HG03442 (cell line): ENCODE data around the gene IFNW1.
"Not testable (repeated sequence)": the region's sequence is repeated elsewhere in the genome, so short reads cannot be mapped to it uniquely, and the experiment has no call there.

Source experiments
- ATAC-seq: cut with Tn5 transposase; IDR thresholded peaks from one replicate; pipeline ENCODE4 v1.9.1; 2021; ENCODE audit warnings: mild to moderate bottlenecking, moderate library complexity; ENCODE audit not compliant: unreplicated experiment

The IFNW1 gene

DNA sequence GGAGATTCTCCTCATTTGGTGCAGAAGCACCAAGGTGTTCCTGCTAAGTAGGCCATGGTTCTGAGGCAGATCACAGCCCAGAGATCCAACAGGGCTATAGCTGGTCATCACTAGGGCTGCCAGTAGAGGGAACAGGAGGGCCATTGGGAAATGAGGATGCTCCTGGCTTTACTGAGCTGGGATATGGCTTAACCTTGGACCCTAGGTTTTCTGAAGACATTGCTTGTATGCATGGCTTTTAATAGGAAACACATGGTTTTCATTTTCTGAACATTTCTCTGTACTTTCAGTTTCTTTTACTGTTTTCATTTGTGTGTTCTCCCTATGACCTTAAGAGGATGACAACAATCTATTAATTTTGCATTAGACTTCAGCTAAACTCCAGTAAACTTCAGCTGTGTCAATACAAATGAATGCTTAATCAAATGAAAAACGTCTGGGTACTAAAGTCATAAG is at the start of gene IFNW1:
TSS of gene IFNW1 (minus strand) at position 406 of the 456 bp plus-strand sequence. CDS start at position 144, 262 bp downstream.
- peak; percentile 62 for ATAC-seq

DNA sequence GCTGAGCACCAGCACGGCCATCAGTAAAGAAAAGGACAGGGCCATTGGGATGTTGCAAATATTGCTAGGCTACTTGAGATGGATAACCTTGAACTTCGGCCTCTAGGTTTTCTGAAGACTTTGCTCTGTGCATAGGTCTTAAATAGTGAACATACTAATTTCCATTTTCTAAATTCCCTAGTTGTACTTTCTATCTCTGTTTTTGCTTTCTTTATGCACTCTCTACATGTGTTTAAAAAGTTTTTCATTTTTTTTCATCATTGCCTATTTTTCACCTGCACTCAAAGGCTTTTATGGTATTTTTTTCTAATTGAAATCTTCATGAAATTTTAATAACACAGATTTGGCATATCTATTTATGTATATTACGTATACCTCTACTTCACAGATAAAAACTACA is 45.9 kb upstream of the IFNW1 start, which contains the start of gene IFNA4:
TSS of gene IFNA4 (minus strand) at position 101 of the 400 bp plus-strand sequence. CDS start at position 45, 56 bp downstream.
- ATAC-seq = not testable (repeated sequence)

GRCh38 chr9:21182810-21183736 is 41.4 kb upstream of the IFNW1 start:
- ATAC-seq = peak; percentile 96

DNA sequence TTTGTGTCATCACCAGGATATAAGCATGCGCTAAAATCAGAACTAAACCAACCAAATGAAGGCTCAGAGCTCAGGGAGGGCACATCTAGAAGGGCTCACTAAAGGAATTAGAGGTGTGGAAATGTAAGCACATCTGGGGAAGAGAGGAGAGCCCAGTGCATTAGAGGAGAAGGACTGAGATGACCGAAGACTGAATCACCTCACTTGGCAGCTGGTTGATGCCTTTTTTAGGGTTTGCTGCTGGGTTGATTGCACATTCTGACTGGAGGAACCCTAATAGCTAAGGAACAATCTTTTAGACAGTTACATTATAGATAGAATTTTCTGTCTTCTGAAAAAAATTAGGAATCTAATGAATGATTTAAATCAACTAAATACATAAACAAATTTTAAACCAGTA is 33.0 kb upstream of the IFNW1 start:
- no peak for ATAC-seq

GRCh38 chr9:21172156-21172555 is 30.5 kb upstream of the IFNW1 start:
- ATAC-seq = no peak

DNA sequence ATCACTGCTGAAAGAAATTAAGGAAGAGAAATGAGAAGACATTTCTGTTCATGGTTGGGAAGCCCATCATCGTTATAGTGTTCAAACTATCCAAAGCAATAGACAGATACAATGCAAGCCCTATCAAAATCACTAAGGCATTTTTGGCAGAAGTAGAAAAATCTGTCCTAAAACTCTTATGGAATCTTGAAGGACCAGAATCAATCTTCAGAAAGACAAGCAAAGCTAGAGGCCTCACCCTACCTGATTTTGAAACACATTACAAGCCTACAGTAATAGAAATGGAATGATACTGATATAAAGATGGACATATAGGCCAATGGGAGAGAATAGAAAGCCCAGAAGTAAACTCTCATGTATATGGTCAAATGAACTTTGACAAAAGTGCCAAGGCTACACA is 29.7 kb upstream of the IFNW1 start:
- no peak for ATAC-seq

- ATAC-seq = not testable (repeated sequence)
Measured at GRCh38 chr9:21166560-21166959, 24.9 kb upstream of the IFNW1 start, which contains the start of gene IFNA21. TSS of gene IFNA21 (minus strand) at chr9:21166660. CDS start at chr9:21166612, 48 bp downstream.

GRCh38 chr9:21165516-21165915 is 23.9 kb upstream of the IFNW1 start:
- ATAC-seq = no peak

- ATAC-seq = peak; percentile 92
Measured at GRCh38 chr9:21160178-21160577, 18.5 kb upstream of the IFNW1 start.

- no peak for ATAC-seq
Measured at GRCh38 chr9:21155501-21155900, 13.9 kb upstream of the IFNW1 start.

DNA sequence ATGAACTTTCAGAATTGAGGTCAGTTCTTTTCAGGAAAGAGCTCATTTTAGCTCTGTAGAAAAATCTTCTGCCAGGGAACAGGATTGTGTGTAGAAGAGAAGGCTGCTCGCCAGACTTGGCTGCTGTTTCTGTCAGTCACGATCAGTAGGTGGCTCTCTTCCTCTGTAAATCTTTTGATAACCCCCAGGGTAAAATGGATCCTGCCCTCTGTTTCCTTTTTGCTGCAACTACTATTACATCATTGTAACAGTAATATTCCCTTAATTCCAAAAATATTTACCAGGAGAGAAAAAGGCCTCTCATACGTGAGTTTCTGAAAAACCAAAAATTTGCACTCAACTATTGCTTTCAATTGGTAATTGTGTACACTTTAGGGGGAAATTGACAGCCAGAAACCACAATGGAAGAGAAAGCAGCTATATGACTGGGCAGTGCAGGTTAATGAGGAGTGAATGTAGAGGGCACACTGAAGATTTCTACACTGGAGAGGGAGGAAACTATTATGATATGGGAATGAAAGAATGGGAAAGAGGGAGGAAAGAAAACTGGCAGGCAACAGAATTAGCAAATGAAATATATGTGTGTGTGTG is 12.5 kb upstream of the IFNW1 start:
- ATAC-seq = peak; percentile 85

DNA sequence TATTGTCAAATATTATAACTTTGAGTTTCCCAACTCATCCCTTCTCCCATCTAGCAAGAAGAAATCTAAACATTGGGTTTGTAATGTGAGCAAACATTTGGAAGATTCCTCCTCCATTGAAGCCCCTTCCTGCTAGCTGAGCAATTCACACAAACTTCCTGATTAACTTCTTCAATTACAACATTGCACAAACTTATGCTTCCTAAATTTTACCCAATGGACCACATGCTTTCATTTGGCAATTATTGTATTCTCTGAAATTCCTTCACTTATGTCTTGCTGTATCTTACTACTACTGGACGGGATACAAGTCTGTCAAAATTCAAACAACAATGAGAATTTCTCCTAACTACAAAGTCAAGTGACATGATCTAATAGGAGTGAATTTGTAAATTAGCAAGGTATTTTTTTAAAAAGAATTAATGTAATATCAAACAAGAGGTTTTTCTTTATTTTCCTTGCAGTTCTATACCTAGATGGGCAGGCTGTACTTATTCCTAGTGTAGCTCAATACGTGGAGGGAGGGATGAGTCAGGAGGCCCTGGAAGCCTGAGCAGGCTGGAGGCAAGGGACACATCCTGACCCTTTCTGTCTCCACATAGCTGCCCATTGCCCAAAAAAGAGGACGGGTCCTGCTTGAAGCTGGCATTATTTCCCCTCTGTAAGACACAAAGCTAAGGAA is 11.8 kb upstream of the IFNW1 start:
- peak; percentile 25 for ATAC-seq

- peak; percentile 57 for ATAC-seq
Measured at GRCh38 chr9:21144603-21145002, 3.0 kb upstream of the IFNW1 start.

DNA sequence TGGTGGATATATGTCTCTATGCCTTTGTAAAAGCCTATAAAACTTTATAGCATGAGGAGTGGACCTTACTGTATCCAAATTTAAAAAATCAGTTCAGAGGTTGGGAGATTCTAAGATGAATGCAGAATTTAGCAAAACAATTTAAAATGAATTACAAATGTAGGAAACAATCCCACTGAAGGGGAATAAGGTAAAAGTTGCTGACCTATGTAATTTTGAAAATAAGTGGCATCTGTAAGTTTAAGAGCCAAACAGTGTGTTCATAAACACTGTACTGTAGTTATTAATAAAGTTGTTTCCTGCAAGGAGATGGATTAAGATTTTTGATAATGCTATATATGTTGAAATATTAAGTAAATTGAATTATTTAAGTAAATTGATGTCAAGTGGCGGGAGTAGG is 4.6 kb downstream of the IFNW1 start:
- no peak for ATAC-seq

DNA sequence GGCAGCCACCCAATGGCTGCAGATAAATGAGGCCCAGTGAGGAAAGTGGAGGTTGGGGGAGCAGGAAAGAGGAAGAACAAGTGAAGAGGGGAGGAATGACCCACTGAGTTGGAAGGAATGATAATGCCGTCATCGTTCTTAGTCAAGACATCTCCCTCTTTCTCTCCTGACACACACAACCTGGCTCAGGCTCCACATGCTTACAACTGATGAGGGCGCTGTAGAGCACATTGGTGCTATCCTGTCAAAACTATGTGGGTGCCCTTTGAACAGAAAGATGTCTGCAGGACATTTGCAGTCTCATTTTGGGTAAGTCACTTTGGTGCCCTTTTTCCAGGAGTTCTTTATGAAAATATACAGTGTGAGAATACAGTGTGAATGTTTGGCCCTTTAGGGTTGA is 5.9 kb downstream of the IFNW1 start:
- no peak for ATAC-seq

DNA sequence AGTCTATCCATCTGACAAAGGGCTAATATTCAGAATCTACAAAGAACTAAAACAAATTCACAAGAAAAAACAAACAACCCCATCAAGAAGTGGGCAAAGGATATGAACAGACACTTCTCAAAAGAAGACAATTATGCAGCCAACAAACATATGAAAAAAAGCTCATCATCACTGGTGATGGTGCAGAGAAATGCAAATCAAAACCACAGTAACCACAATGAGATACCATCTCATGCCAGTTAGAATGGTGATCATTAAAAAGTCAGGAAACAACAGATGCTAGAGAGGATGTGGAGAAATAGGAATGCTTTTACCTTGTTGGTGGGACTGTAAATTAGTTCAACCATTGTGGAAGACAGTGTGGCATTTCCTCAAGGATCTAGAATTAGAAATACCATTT is 13.4 kb downstream of the IFNW1 start:
- not testable (repeated sequence) for ATAC-seq

- ATAC-seq = peak; percentile 89
Measured at GRCh38 chr9:21121595-21122251, 19.9 kb downstream of the IFNW1 start.

DNA sequence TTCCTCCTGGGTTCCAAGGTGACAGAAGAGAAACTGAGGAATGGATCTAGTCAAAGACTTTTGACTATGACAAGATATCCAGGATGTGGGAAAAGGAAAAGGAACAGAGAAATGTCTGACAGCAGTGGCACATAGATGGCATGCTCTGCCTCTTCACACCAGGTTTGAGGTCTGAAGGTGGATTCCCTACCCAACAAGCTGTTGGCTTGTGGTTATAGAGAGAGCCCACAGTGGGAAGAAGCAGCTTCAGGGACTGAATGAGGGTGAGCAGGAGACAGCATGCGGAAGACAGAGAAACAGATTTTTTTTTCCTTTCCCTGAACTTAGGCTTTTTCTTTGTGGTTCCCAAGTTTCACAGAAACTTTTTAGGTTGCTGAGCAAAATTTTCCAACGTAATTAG is 20.6 kb downstream of the IFNW1 start:
- no peak for ATAC-seq

- ATAC-seq = no peak
Measured at GRCh38 chr9:21119093-21119770, 22.4 kb downstream of the IFNW1 start.

DNA sequence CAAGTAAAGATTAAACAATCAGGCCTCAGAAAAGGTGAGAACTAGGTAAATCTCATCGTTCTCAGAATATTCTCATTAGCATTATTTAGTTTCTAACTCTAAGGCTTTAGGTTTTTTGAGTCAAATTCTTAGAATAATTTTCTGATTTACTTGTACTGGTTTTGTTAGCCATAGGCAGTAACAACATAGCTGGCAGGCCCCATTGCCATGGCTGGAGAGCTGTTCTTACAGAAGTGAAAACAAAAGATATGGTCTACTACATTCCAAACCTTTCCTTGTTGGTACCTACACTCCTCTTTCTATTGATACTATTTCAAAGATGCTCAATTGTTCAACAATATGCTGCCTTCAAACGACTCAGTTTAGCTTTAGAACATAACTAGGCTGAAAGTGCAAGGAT is 27.3 kb downstream of the IFNW1 start:
- ATAC-seq = no peak
